ENCODE results near the gene P2RY12. TPM values are rescaled to one million over a fixed set of nuclear protein-coding genes. Genes with fewer than 3 reads are reported as not detected.

P2RY12 gene
- total RNA-seq, 2 donors from 2014 or later = not detected

- no peak for TF ChIP-seq CTCF (conservative IDR thresholded peaks at IDR 0.05)
- Histone ChIP-seq H3K36me3 (ENCODE audit: control insufficient read depth, insufficient read depth, low read length) (peaks cover 11% of the 10 kb centered on the region), H3K4me1 (ENCODE audit: control insufficient read depth, insufficient read depth, low read length) (peaks cover 2% of the 10 kb centered on the region), H3K9me3 (ENCODE audit: control insufficient read depth, low read length) (no peaks in the 10 kb centered on the region), H3K27me3 (ENCODE audit: control insufficient read depth, insufficient read depth, low read length, poor library complexity, severe bottlenecking) (no peaks in the 10 kb centered on the region), H3K27ac (ENCODE audit: low read depth, low read length) (no peak overlapping the region), H3K9ac (ENCODE audit: extremely low read depth, low read length, poor library complexity, severe bottlenecking) (no peak overlapping the region), H3K4me3 (ENCODE audit: low read length) (no peak overlapping the region)
- no peaks in the 10 kb centered on the region for H3K27me3 Mint-ChIP-seq (ENCODE audit: insufficient read depth)
- no peak overlapping the region for H3K27ac Mint-ChIP-seq
- DNase-seq = no peak
- peaks cover 7% of the 10 kb centered on the region for H3K4me1 Mint-ChIP-seq
- H3K36me3 Mint-ChIP-seq (ENCODE audit: low read depth) = peaks cover 7% of the 10 kb centered on the region
- no peaks in the 10 kb centered on the region for H3K9me3 Mint-ChIP-seq
- WGBS, 2 experiments (ENCODE audit: insufficient coverage in 1 of 2, insufficient read length in 1 of 2) = 95% methylated on average over 3 of the region's 3 CpGs; no CpG with 5 or more reads in 1 of the 2 experiments
- H3K4me3 Mint-ChIP-seq = no peak overlapping the region
Observed at GRCh38 chr3:151366993-151367392, 17.6 kb downstream of the P2RY12 start.

DNA sequence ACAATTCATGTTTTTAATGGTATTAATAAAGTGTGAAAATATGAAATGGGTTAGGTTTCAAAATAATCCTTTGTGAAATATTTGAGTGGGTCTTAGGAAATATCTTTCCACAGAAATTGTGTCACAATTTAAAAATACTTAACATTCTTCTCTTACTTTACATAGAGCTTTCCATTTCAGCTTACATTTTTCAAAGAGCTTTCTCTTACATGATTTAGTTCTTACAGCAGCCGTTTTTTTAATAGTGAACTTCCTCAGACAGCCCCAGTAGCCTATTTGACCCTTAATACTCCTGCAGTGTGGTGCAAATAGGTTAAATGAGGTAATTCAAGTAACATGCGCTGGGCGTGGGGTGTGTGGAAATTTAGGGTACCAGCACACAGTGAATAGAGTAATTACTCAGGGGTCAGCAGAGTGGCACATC, 21.8 kb downstream of the P2RY12 start:
- no peak overlapping the region for H3K27ac Mint-ChIP-seq
- Histone ChIP-seq H3K4me3 (ENCODE audit: low read length) (no peak overlapping the region), H3K27ac (ENCODE audit: low read depth, low read length) (no peak overlapping the region), H3K36me3 (ENCODE audit: control insufficient read depth, insufficient read depth, low read length) (no peaks in the 10 kb centered on the region), H3K4me1 (ENCODE audit: control insufficient read depth, insufficient read depth, low read length) (peaks cover 2% of the 10 kb centered on the region), H3K27me3 (ENCODE audit: control insufficient read depth, insufficient read depth, low read length, poor library complexity, severe bottlenecking) (no peaks in the 10 kb centered on the region), H3K9me3 (ENCODE audit: control insufficient read depth, low read length) (no peaks in the 10 kb centered on the region), H3K9ac (ENCODE audit: extremely low read depth, low read length, poor library complexity, severe bottlenecking) (no peak overlapping the region)
- H3K36me3 Mint-ChIP-seq (ENCODE audit: low read depth) = peaks cover 1% of the 10 kb centered on the region
- H3K4me3 Mint-ChIP-seq = no peak overlapping the region
- WGBS, 2 experiments (ENCODE audit: insufficient coverage in 1 of 2, insufficient read length in 1 of 2) = 90 to 92% methylated on average over 3 of the region's 3 CpGs
- H3K4me1 Mint-ChIP-seq = peaks cover 7% of the 10 kb centered on the region
- H3K9me3 Mint-ChIP-seq = no peaks in the 10 kb centered on the region
- no peaks in the 10 kb centered on the region for H3K27me3 Mint-ChIP-seq (ENCODE audit: insufficient read depth)
- TF ChIP-seq CTCF (conservative IDR thresholded peaks at IDR 0.05) = no peak
- DNase-seq = no peak

DNA sequence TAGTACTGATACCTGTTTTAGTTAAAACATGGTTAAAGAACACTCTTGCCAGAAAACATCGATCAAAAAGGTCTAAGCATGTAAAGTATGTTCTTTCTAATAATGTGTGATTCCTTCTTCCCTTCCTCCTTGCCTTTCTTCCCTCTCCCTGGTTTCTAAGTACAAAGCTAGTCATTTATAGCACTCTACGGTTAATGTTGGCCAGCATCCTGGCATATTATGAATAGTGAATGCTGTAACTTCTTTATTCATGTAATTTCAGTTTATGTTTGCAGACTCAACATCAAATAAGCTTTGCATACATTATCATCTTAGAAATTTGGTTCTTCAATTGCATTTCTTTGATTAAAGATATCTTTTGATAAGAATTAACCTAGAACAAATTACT, 27.1 kb downstream of the P2RY12 start:
- Mint-ChIP-seq H3K4me1 (no peaks in the 10 kb centered on the region), H3K36me3 (ENCODE audit: low read depth) (peaks cover 7% of the 10 kb centered on the region), H3K9me3 (no peaks in the 10 kb centered on the region), H3K27ac (no peak overlapping the region), H3K27me3 (ENCODE audit: insufficient read depth) (no peaks in the 10 kb centered on the region), H3K4me3 (no peak overlapping the region)
- TF ChIP-seq CTCF (conservative IDR thresholded peaks at IDR 0.05) = no peak
- Histone ChIP-seq H3K36me3 (ENCODE audit: control insufficient read depth, insufficient read depth, low read length) (no peaks in the 10 kb centered on the region), H3K4me1 (ENCODE audit: control insufficient read depth, insufficient read depth, low read length) (no peaks in the 10 kb centered on the region), H3K9ac (ENCODE audit: extremely low read depth, low read length, poor library complexity, severe bottlenecking) (no peak overlapping the region), H3K9me3 (ENCODE audit: control insufficient read depth, low read length) (no peaks in the 10 kb centered on the region), H3K27ac (ENCODE audit: low read depth, low read length) (no peak overlapping the region), H3K4me3 (ENCODE audit: low read length) (no peak overlapping the region), H3K27me3 (ENCODE audit: control insufficient read depth, insufficient read depth, low read length, poor library complexity, severe bottlenecking) (no peaks in the 10 kb centered on the region)
- no peak for DNase-seq
- 100% methylated on average over 1 of the region's 2 CpGs; no CpG with 5 or more reads in 1 of the 2 experiments for WGBS, 2 experiments (ENCODE audit: insufficient coverage in 1 of 2, insufficient read length in 1 of 2)

Data from endodermal cell (in vitro differentiated cells).